Fibroblast of lung (primary cell): ENCODE measurements around the gene OAS1.

ENCODE experiments used
- CTCF ChIP-seq, 2 donors: IDR thresholded peaks in 1 of 2; conservative IDR thresholded peaks in 1 of 2; 1 replicate in 1 of 2; 2 replicates in 1 of 2; pipeline ENCODE4 v1.5.1; 2011 to 2012; ENCODE audit warnings: low read length in 2 of 2, control low read depth in 1 of 2, inconsistent platforms in 1 of 2, low read depth in 1 of 2, mild to moderate bottlenecking in 1 of 2
- EZH2 ChIP-seq: IDR thresholded peaks from 2 replicates; pipeline ENCODE4 v1.5.1; 2012; ENCODE audit warnings: low read length, control low read depth, mild to moderate bottlenecking; ENCODE audit errors: missing control alignments

- TF ChIP-seq CTCF (conservative IDR thresholded peaks at IDR 0.05 in 1 of 2, IDR thresholded peaks at IDR 0.05 in 1 of 2; ENCODE audit: low read depth in 1 of 2, low read length in 2 of 2) (no peak), EZH2 (no peak)
These were observed 41.0 kb downstream of the OAS1 start for GRCh38 chr12:112947761-112948160.
